Measurements from ENCODE around the gene DHRS1.

GRCh38 chr14:24325963-24326362 is 26.4 kb upstream of the DHRS1 start:
- TF ChIP-seq CTCF (IDR thresholded peaks at IDR 0.05; ENCODE audit: borderline replicate concordance, extremely low read depth, low read length, poor library complexity, severe bottlenecking) (no peak), EZH2 (IDR thresholded peaks at IDR 0.05; ENCODE audit: borderline replicate concordance, low read depth, low read length, severe bottlenecking) (no peak)
